ENCODE measurements around the gene PMF1.
"Not testable (repeated sequence)": the region's sequence is repeated elsewhere in the genome, so short reads cannot be mapped to it uniquely, and the experiment has no call there.

PMF1 gene

DNA sequence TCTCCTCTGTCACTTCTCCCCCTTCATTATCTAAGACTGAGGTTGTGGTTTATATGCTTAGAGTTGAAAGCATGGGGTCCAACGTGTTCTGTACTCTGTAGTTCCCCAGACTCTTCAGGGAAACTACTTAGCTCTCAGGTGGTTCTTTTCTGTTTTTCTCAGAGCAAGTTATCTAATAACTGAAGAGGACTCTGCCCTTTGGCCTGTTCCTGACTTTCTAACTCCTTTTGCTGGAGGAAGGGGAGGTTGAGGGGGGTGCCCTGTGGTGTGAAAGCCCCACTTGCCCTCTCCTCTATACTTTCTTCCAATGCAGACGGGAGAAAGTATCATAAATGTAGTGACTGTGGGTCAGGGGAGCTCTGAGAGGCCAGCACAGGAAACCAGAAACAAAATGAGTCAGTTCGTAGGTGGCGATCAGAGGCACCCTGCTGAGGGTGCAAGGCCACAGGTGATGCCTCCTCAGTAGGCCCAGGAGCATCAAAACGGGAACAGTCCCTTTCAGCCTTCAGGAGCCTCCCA lies 13.9 kb upstream of the PMF1 start:
- no peak for DNase-seq

DNA sequence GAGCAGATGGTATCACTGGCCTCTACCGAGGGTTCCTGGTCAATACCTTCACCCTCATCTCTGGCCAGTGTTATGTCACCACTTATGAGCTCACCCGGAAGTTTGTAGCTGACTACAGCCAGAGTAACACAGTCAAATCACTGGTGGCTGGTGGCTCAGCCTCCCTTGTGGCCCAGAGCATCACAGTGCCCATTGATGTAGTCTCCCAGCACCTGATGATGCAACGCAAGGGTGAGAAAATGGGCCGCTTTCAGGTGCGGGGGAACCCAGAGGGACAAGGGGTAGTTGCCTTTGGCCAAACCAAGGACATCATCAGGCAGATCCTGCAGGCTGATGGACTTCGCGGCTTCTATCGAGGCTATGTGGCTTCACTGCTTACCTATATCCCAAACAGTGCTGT lies 12.8 kb upstream of the PMF1 start:
- DNase-seq: no peak

DNA sequence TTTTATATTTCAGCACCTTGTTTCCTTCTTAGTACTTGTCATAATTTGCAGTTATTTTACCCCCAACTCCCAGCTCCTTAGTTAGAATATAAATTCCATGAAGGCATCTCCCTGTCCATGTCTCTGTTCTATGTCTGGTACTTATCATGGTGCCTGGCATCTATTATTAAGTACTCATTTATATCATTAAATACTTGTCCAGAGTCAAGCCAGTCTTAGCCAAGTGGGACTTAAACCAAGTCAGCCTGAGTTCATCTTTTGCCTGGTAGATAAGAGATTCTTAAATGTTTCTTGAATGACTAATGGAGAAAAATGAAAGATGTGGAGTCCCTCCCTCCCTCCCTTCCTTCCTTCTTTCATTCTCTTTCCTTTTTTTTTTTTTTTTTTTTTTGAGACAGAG lies 9.5 kb upstream of the PMF1 start:
- no peak for DNase-seq

DNA sequence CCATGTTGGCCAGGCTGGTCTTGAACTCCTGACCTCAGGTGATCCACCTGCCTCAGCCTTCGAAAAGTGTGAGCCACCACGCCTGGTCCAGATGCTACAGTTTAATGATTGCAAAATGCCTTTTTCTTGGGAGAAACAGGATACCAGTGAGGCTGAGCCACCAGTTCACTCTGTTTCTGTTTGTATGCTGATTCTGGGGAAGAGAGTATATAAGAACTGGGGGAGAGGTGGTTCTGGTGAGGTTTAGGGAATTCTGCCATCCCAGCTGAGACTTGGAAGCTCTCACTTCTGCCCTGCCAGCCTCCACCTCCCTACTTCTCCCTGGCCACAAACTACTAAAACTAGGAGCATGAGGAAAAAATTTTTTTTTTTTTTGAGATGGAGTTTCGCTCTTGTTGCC lies 8.1 kb upstream of the PMF1 start:
- no peak for DNase-seq

DNA sequence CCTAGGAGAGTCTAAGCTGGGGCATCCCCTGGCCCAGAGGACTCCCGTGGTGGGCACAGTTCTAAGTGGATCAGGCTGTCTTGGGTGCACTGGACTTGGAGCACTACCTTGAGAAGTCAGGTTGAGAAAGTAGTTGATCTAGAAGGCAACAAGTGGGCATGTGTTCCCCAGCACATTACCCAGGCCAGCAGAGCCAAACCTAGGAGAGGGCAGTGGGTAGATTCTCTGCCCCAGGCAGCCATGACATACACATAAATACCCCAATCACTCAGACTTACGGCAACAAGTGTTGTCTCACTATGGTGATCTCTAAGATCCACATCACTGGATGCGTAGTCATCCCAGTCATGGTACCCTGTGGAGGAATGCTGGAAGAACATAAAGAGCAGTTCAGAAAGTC lies 1.6 kb upstream of the PMF1 start:
- DNase-seq: no peak

DNA sequence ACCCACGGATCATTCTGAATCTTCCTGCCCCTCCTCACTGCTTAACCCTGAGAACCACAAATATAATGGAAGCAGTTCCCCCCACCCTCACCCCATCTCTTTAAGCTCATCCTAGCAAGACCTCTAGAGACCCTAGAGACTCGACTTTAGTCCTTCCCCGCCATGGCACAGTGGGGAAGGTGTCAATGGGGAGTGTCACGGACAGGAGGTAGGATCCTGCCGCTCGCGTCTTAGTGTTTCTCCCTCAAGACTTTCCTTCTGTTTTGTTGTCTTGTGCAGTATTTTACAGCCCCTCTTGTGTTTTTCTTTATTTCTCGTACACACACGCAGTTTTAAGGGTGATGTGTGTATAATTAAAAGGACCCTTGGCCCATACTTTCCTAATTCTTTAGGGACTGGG lies 677 bp upstream of the PMF1 start:
- no peak for DNase-seq

DNA sequence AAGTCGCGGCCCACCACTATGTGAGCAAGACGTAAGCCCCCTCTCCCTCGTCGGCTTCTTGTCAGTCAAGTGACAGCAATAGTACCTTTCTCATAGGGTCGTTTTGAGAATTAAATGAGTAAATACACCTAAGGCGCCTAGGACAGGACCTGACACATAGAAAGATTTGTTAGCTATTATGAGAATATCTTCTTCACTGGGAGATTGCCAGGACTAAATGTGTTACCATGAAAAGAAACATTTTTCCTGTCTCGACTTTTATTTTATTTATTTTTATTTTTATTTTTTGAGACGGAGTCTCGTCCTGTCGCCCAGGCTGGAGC lies 798 bp downstream of the PMF1 start:
- DNase-seq: no peak

DNA sequence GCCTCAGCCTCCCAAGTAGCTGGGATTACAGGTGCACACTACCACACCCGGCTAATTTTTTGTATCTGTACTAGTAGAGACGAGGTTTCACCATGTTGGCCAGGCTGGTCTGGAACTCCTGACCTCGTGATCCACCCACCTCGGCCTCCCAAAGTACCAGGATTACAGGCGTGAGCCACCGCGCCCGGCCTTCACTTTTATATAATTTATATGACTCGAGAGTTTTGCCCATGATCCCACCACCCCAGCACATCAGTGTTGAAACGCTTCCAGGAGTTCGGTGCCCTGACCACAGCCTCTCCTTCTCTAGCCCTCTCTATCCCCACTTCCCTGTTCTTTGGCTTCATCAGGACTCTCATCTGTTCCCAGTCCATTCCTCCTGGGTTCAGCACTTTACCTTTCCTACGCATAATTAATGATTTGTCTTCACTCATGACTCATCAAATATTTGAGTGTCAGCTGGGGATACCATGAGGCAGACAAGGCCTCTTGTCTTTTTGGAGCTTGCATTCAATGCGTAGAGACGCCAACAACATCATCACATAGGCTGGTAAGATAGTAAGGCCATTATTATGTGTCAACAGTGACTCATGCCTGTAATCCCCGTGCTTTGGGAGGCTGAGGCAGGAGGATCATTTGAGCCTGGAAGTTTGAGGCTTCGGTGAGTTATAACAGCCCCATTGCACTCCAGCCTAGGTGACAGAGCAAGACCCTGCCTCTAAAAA lies 1.4 kb downstream of the PMF1 start:
- peak; percentile 22 for DNase-seq

DNA sequence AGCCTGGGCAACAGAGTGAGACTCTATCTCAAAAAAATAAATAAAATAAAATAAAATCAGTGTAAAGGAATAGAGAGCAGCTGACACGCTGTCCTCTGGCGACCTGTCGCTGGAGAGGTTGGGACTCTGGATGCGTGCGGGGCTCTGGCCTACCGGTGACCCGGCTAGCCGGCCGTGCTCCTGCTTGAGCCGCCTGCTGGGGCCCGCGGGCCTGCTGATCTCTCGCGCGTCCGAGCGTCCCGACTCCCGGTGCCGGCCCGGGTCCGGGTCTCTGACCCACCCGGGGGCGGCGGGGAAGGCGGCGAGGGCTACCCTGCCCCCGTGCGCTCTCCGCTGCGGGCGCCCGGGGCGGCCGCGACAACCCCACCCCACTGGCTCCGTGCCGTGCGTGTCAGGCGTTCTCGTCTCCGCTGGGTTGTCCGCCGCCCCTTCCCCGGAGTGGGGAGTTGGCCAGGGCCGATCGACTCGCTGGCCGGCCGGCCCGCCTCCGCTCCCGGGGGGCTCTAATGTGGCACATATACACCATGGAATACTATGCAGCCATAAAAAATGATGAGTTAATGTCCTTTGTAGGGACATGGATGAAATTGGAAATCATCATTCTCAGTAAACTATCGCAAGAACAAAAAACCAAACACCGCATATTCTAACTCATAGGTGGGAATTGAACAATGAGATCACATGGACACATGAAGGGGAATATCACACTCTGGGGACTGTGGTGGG lies 3.7 kb downstream of the PMF1 start:
- DNase-seq: not testable (repeated sequence)

DNA sequence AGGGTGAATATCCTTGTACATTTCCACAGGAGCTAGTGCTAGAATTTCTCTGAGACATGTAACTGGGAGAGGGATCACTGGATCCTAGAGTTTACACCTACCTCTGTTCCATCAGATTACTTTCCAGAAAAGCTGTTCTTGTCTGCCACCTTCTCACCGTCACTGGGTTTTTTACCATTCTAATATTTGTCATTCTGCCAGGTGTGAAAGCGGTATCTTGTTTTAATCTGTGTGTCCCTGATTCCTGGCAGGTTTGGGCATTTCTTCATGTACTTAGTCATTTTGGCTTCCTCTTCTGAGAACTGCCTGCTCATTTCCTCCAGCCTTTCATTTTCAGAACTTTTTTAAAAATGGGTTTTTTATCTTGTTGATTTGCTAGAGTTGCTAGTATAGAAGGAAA lies 5.1 kb downstream of the PMF1 start:
- peak; percentile 36 for DNase-seq

DNA sequence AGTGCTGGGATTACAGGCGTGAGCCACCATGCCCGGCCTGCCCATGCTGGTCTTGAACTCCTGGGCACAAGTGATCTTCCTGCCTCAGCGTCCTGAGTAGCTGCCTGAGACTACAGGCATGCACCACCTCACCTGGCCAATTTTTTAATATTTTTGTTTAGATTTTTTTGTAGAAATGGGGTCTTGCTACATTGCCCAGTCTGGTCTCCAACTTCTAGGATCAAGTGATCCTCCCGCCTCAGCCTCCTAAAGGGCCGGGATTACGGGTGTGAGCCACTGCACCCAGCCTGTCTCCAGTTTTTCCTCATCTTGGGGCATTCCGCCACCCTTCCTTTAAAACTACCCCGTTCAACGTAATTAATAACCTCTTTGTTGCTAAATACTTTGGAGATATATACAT lies 7.4 kb downstream of the PMF1 start:
- no peak for DNase-seq

DNA sequence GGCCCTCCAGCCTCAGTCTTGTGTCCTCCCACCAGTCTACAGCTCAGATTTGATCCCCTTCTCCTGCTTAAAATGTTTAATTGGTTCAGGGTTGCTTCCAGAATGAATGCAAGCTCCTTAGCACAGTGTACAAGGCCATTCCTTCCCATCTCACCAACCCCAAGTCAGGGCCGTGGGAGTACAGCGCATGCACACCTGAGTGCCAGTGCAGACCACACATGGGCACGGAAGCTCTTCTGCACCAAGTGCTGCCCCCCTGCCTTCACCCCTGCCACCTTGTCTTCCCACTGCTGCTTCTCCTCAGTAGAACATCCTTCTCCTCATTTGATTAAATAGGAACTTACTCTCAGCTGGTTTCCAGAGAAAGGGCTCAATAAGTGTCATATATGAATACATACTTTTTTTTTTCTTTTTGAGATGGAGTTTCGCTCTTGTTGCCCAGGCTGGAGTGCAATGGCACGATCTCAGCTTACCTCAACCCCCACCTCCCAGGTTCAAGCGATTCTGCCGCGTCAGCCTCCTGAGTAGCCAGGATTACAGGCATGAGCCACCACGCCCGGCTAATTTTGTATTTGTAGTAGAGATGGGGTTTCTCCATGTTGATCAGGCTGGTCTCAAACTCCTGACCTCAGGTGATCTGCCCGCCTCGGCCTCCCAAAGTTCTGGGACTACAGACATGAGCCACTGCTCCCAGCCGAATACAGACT lies 9.3 kb downstream of the PMF1 start:
- no peak for DNase-seq

DNA sequence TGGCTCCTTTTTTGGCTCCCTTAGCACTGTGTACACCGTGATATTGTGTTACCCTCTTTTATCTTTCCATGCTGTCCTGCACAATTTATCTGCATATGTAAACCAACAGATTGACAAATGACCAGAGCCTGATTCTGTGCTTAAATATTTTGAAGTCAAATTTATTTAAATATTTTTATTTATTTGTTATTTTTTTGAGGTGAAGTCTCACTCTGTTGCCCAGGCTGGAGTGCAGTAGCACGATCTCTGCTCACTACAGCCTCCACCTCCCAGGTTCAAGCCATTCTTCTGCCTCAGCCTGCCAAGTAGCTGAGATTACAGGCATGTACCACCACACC lies 12.8 kb downstream of the PMF1 start:
- no peak for DNase-seq

DNA sequence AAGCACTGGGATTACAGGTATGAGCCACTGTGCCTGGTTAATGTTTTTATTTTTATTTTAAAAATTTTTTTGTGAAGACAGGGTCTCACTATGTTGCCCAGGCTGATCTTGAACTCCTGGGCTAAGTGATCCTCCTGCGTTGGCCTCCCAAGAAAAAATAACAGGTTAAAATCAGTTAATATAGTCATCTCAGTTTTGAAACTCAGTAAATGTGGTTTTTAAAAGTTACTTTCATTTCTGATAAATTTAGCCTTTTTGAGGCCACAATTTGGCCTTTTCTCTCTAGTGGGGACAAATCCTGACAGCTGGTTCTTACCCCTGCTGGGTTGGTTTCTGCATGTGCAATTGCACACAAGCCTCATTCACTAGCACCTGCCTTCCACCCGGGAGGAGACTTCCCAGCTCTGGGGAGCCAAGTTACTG lies 13.3 kb downstream of the PMF1 start:
- DNase-seq: no peak

DNA sequence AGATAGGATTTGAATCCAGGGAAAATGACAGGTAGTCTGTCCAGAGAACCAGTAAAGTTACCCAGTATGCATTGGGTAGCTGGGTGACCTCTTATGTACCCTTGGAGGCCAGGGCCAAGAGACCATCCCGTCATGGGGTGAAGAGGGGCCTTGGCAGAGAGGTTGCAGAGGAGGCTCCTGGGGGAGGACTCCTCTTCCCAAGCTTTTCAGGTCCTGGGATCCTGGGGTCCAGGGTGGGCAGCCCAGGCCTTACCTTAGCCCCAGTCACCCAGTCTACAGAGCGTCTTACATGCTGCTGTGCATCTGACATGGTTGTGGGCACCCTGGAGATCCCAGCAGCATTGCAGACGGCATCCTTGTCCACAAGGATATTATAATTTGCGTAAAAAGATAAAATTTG lies 14.0 kb downstream of the PMF1 start:
- no peak for DNase-seq

DNA sequence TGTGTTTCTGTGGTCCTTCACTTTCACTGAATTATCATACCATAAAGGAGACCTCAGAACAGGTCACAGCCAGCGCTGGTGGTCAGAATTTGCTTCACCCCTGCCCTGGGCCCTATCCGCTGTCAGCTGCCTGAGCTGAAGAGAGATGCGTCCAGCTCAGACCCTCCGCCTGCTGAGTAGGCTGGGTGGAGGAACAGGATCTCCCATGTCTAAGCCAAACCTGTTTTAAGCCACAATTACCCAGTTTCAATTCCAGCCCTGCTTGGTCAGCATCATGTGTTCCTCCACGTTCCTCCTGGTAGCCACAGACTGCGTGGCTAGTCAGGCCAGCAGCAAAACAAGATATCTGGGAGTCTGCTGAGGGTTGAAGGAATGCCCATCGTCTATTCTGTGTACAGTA lies 15.7 kb downstream of the PMF1 start:
- DNase-seq: no peak

DNA sequence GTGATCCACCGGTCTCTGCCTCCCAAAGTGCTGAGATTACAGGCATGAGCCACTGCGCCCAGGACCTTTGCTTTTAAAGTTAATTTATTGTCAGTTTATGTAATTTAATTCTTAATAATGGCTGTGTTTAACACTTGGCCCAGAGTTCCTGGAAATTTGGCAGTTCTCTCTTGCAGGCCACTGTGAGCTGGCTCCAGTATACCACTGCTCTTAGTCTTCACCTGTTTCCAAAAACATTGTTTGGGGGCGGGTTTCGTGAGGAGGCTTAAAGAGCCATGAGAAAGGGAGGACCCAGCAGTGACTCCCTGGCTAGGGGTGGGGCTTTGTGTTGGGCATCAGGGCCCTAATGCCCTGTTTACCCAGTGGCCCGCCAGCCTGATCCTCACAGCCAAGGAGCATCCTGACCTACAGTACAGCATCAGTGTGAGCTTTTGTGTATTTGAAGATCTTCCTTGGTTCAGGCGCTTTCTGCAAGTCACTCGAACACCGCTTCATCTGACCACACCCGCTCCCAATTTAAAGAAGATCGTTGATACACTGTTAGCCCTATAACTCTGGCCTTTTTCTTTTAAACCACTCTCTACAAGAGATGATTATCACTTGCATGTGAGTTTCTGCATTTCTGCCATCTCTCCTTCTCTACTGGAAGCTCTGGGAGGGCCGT lies 17.1 kb downstream of the PMF1 start:
- no peak for DNase-seq

DNA sequence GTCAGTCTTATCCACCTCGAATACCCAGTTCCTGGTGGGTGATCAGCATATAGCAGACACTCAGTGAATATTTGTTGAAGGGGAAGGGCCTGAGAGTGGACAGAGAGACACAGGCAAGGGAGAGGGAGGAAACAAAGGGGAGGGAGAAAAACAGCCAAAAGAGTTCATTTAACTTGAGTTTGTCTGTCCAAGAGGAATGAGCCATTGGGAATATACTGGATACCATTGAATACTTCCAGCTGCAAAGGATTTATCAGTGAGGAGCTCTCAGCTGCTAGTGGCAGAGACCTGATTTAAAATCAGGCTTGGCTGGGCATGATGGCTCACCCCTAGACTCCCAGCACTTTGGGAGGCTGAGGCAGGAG lies 17.6 kb downstream of the PMF1 start:
- no peak for DNase-seq

DNA sequence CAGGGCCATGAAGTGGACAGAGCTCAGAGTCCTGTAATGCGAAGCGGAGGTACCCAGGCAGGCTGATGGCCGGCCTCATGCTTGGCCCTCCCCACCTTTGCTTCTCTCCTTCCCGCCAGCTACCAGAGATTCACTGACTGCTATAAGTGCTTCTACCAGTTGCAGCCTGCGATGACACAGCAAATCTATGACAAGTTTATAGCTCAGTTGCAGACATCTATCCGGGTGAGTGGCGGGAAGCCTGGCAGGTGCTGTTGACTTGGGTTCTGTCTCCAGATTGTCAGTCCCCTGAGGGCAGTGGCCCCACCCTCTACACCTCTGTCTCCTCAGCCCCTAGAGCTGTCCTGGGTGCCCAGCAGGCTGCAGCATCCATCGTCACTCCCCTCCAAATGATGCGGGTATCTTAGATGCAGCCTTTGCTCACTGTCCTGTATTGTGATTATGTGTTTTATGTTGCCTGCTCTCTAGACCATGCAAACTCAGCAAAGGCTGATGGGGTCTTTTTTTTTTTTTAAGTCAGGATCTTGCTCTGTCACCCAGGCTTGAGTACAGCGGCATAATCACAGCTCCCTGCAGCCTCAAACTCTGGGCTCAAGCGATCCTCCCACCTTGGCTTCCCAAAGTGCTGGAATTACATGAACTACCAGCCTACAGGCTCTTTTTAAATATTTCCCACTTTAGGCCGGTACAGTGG lies 19.5 kb downstream of the PMF1 start:
- no peak for DNase-seq

DNA sequence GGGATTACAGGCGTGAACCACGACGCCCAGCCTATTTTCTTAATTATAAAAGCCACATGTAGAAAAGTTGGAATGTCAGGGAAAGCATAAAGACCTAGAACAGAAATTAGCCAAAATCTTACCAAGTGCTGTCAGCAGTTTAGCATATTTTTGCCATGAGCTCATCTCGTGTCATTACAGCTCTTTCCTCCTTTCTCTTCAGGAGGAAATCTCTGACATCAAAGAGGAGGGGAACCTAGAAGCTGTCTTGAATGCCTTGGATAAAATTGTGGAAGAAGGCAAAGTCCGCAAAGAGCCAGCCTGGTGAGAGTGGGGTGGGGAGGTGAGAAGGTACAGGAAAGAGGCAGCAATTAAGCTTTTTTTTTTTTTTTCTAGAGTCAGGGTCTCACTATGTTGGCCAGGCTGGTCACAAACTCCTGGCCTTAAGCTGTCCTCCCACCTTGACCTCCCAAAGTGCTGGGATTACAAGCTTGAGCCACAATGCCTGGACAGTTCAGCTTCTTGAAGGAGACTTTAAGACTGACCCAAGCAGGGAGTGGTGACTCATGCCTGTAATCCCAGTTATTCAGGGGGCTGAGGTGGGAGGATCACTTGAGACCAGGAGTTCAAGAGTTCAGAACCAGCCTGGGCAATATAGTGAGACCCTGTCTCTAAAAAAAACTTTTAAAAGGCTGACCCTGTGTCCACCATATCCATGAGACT lies 20.8 kb downstream of the PMF1 start:
- no peak for DNase-seq

DNA sequence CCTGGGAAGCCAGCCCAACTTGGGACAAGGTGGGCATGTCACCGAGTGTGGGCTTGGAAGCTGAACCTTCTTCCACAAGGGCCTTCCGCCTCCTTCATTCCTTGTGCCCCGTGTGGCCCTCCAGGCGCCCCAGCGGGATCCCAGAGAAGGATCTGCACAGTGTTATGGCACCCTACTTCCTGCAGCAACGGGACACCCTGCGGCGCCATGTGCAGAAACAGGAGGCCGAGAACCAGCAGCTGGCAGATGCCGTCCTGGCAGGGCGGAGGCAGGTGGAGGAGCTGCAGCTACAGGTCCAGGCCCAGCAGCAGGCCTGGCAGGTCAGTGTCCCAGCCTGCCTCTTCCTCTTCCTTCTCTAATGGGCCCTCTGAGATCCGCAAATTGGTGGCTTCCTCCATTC lies 23.4 kb downstream of the PMF1 start:
- no peak for DNase-seq

DNA sequence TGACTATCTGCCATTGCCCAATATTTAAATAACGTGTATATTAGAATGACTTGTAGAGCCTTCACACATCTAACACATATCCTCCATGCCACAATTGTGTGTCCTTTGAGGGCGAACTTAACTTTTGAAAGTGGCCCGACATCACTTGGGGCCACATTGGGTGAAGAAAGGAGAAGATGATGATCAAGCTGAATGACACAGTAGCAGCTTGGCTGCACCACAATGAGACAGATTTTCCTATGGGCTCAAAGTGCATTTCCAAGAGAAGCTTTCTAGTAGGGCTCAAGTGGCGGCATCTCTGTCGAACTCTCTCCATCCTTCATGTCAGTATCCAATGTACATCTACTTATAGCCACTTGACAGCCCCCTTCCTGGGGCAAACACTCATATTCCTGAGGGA lies 25.4 kb downstream of the PMF1 start:
- no peak for DNase-seq

Data from stimulated activated naive CD4-positive, alpha-beta T cell treated with Interleukin-2 at 50 U/mL for 16 hours (primary cell).